Myocyte (in vitro differentiated cells): Measurements from ENCODE around the gene CD40. TPM values are rescaled to one million over a fixed set of nuclear protein-coding genes. Genes with fewer than 3 reads are reported as not detected.
A peak's percentile ranks its signal among the peaks of the same experiment; 100 is the strongest.

Experiments
- DNase-seq: peaks from one replicate; pipeline ENCODE4 v3.0.0-alpha.2; 2012; ENCODE audit warnings: low read depth
- total RNA-seq: library from RNA; depleted of rRNA; stranded (reverse); fragments of >200 nt; gene quantifications from 2 replicates; pipeline ENCODE4 v1.2.3, GENCODE V29; 2014

The CD40 gene
- total RNA-seq, 1 donor from 2014 or later = 0.64 TPM

GRCh38 chr20:46121184-46121930 lies 3.2 kb downstream of the CD40 start:
- DNase-seq = no peak

- peak; percentile 16 for DNase-seq
Measured at GRCh38 chr20:46122071-46122470, 4.0 kb downstream of the CD40 start.

GRCh38 chr20:46122516-46123481 lies 4.7 kb downstream of the CD40 start:
- no peak for DNase-seq

- DNase-seq = no peak
Measured at GRCh38 chr20:46123482-46124245, 5.5 kb downstream of the CD40 start.

- no peak for DNase-seq
Measured at GRCh38 chr20:46126440-46127056, 8.4 kb downstream of the CD40 start.

GRCh38 chr20:46127396-46128010 lies 9.4 kb downstream of the CD40 start:
- DNase-seq = no peak

GRCh38 chr20:46128310-46129151 lies 10.4 kb downstream of the CD40 start:
- peak; percentile 9 for DNase-seq

- DNase-seq = peak; percentile 12
Measured at GRCh38 chr20:46129955-46130481, 11.9 kb downstream of the CD40 start.

- no peak for DNase-seq
Measured at GRCh38 chr20:46130534-46130933, 12.4 kb downstream of the CD40 start.

GRCh38 chr20:46131396-46131795 lies 13.3 kb downstream of the CD40 start:
- no peak for DNase-seq

GRCh38 chr20:46132705-46133120 lies 14.6 kb downstream of the CD40 start:
- peak; percentile 61 for DNase-seq

GRCh38 chr20:46133886-46134654 lies 16.0 kb downstream of the CD40 start:
- no peak for DNase-seq

GRCh38 chr20:46134716-46135115 lies 16.6 kb downstream of the CD40 start:
- no peak for DNase-seq

GRCh38 chr20:46135856-46136633 lies 17.9 kb downstream of the CD40 start:
- DNase-seq = no peak

GRCh38 chr20:46137816-46138215 lies 19.7 kb downstream of the CD40 start:
- DNase-seq = no peak

- DNase-seq = no peak
Measured at GRCh38 chr20:46139266-46139889, 21.3 kb downstream of the CD40 start.

GRCh38 chr20:46139908-46140482 lies 21.9 kb downstream of the CD40 start:
- DNase-seq = peak; percentile 72
